CD4-positive, alpha-beta T cell treated with Interleukin-6 at 100 ng/mL for 8 hours (primary cell): ENCODE data around the gene KCNQ1.

Experiments used
- DNase-seq: peaks from one replicate; pipeline ENCODE4 v3.0.0-alpha.2; 2020; ENCODE audit warnings: mixed read lengths, low spot score

Gene KCNQ1

DNA sequence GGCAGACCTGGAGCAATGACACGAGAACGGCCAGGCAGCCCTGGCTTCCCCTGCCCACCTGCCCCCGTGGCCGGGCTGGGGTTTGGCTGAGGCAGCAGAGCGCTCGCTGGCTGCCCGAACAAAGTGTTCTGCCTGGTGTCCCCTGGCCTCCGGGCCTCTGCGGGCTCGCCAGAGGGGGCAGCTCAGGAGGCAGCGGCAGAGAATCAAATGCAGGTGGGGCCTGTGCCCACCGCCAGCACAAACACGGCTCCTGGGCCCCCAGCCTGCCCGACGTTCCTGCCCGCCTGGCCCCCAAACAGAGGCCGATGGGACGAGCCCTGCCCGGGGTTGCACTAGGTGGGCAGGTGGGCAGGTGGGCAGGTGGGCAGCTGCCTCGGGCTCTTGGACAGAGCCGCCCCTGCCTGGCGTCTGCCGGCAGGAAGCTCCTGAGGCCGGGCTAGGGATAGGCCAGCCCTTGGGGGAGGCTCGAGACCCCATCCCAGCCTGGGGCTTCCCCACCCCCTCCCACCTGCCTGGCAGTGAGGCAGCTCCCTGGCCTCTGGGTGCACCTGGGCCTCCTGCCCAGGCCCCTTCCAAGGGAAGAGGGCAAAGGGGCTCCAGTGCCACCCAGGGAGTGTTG is 394.0 kb downstream of the KCNQ1 start:
- no peak for DNase-seq

DNA sequence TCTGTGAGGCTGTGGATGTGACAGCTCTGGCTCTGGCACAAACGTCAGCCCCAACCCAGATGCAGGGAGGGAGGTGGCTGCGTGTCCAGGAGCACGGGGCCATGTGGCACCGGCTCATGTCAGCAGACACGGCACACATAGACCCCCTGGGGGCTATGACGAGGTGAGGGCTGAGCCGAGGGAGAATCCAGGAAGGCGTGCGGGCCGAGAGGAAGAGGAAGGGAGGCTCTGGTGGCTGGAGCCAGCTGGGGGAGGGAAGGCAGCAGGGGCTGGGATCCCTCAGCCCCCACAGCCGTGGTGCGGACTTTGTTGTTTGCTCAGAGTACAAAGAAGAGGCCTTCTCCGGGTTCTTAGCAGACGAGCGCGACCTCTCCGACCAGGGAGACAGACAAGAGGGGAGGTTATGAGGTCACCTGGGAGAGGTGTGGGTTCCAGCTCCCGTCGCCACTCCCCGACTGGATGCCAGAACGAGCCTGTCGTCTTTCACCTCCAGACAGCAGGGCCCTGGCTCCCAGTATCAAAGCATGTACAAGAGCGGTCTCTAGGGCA is 394.7 kb downstream of the KCNQ1 start:
- DNase-seq = no peak

DNA sequence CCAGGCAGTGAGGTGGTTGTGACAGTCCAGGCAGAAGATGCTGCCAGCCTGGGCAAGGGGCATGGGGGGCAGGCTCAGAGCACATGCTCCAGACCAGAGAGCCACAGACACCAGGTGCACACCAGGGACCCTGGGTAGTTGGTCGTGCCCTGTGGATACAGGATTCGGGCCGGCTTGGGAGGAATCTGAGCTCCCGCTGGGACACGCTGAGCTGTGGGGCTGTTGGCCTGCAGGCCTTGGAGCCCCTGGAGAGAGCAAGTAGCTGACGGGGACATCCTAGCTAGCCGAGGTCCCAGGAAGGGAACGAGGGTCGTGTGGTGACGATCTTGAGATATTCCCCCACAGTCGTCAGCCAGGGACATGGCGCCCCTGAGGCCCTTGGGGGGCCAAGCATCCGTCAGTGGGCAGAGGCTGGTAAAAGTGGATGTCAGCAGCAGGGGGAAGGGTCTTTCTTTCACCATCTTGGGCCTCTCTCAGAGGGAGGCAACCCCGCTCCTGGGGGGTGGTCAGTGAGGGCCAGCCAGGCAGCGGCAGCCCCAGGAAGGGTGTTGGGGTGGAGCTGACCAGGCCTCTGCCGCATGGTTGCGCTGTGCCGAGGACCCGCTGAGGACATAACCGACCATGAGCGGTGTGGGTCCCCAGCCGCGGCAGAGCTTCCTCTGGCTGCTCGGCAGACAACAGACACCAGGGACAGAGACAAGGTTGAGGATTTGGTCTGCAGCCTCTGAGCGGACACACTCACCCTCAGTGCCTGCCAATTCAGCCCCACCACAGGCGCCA is 396.8 kb downstream of the KCNQ1 start:
- no peak for DNase-seq

DNA sequence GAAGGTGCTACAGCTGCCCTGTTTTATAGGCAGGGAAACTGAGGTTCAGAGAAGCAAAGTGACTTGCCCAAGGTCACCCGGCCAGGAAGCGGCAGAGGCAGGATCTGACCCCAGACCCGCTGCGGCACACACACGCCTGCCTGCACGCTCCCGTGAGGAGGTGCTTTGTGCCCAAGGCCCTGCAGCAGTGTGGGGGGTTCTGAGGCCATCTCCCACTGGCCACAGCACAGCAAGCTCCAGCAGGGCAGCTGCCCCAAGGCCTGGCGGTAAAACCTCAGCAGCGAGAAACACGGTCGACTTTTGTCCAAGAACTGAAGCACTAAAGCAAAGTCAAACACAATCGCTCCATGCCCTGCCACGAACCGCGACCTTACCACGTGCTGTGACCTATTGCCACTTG is 398.1 kb downstream of the KCNQ1 start:
- no peak for DNase-seq

DNA sequence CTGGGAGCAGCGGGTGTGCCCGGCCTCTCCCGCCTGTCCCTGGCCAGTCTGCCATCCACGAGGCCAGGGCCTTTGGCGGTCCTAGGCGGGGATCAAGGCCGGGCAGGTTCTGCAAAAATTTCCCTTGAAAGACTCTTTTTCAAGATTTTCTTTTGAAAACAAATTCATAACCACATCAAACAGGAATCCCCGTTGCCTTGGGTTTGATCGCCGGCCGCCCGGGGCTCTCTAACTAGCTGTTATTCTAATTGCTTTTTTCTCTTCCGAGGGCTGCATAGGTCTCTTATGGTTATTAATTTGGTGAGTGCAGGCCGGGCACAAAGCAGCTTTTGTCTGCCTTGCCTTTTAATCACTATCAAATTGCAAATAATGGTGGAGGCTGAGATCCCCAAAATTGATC is 398.7 kb downstream of the KCNQ1 start:
- DNase-seq = no peak

DNA sequence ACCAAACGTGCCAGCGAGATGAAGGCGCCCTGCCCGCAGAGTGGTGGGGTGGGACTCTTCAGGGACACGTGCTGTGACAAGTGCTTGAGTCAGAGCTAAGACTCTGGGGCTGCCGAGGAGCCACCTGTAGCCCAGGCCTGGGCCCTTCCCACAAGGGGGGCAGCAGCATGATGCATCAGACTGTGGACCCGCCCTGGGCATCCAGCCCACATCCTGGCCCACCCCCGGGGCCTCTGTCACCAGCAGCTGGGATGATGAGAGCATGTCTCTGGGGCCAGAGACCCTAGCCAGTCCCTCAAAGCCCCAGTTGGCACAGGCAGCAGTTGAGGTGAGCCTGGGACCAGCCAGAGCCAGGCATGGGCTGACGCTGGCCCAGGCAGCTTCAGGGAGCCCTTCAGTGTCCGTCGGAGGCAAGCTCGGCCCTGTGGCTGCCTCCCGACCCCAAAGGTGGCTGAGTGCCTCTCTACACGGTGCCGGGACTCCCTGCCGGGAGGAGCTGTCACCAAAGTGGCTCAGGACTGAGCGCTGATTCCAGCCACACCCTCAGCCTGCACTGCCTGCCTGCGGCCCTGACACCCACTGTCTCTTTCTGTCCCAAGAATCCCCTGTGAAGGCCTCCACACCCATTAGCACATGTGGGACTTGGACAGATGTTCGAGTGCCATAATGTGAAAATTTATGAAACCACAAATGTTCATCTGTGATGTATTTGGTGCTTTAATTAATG is 399.5 kb downstream of the KCNQ1 start:
- no peak for DNase-seq

DNA sequence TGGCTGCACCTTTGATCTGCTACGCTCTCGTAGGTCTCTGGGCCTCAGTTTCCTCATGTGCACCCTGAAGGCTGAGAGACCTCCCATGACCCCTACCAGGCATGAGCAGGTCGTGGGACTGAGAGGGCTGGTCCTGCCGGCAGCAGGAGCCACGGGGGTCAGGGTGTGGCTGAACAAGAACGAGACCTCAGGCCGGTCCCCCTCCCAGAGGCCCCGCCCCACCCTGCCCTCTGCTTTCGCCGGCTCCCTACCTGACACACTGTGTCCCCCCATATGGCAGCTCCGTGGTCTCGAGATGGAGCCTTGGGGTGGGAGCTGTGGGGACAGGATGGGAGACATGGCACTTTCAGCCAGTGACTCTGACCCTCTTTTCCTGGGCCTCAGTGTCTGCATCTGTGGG is 400.2 kb downstream of the KCNQ1 start:
- DNase-seq = no peak

DNA sequence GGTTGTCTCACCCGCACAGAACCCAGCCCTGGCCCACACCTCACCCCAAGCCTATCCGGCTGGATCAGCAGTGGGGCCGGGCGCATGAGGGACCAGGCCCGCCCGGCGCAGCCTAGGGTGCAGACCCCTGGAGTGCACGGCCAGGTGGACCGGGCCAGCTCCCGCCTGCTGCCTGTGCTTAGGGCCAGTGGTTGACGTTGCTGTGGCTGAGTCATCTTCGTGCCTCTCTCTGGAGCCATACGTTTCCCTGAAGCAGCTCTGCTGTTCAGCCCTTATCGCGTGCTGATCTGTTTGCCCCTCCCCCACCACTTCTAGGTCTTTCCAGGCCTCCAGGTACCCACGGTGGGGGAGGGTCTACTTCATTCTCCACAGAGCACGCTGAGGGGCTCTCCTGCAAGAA is 401.2 kb downstream of the KCNQ1 start:
- no peak for DNase-seq

DNA sequence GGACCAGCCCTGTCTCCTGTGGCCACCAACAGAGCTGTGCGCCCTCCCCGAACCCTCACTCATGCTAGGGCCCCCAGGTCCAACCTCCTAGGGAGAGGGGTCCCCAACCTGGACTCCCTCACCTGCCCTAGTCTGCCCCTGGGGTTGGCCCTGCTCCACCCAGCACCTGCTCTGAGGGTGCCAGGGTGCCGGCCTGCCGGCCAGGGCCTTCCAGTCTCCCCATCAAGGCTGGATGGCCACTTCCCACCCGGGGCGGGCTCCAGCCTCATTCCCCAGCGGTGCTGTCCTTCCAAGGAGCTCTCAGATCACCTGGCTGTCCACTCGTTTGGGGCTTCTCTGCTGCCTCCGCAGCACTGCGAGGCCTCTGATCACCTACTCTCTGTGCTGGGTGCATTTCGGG is 401.7 kb downstream of the KCNQ1 start:
- DNase-seq = no peak

DNA sequence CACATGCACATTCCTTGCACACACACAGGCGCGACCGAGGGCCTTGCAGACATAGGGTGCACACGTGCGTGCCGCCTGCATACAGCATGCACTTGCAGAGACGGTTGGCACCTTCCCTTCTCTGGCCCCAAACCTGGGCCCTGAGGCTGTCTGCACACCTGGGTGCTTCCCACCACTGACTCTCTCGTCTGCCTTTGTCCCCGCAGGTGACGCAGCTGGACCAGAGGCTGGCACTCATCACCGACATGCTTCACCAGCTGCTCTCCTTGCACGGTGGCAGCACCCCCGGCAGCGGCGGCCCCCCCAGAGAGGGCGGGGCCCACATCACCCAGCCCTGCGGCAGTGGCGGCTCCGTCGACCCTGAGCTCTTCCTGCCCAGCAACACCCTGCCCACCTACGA is 402.8 kb downstream of the KCNQ1 start:
- no peak for DNase-seq

DNA sequence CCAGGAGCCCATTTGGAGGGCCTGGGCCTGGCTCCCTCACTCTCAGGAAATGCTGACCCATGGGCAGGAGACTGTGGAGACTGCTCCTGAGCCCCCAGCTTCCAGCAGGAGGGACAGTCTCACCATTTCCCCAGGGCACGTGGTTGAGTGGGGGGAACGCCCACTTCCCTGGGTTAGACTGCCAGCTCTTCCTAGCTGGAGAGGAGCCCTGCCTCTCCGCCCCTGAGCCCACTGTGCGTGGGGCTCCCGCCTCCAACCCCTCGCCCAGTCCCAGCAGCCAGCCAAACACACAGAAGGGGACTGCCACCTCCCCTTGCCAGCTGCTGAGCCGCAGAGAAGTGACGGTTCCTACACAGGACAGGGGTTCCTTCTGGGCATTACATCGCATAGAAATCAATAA is 403.7 kb downstream of the KCNQ1 start:
- DNase-seq = no peak

DNA sequence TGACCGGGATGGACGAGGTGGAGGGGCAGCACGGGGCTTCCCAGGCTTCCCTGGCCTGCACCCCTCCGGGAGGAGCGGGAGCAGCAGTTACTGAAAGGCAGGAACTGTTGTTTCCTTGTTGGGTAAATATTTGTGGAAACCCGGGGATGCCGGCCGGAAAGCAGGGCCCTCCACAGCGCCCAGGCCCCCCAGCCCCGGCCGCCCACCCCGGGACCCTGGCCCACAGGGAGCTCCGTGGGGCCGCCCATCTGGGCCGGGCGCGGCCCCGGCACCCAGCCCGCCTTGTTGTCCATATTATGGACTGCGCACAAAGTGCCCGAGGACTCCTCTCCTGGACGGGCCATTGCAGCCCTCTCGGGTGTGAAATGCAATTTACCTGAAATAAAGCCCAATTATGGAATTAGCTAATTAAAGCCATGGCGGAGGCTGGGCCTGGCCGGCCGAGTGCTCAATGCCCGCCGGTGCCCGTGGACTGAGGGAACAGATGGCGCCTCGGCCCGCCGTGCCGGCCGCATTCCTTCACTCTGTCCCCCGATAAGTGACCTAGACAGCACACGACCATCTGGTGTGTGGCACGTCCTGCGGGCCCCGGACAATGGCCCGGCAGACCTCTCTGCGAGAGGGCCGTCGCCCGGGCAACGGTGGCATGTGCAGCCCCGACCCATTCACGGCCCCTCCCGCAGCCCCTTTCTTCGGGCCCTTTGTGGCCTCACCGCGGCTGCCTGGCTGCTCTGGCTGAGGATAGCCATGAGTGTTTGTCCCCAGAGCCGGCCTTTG is 405.4 kb downstream of the KCNQ1 start:
- no peak for DNase-seq

DNA sequence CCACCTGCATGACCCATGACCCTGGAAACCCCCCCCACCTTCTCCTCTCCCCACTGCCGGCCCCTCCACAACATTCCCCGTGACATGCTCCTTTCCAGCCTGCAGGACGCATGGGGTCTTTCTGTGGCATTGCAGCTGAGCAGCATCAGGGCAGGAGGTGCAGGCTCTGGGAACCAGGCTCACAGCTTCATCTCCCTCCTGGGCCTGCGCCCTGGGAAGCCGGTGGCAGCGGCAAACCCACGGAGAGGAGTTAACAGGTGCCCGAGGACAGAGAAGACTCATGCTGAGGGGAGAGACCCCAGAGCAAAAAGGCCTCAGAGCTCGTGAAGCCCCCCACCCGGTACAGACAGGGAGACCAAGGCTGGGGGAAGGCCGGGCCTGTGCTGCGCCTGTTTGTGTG is 408.6 kb downstream of the KCNQ1 start:
- DNase-seq = no peak

DNA sequence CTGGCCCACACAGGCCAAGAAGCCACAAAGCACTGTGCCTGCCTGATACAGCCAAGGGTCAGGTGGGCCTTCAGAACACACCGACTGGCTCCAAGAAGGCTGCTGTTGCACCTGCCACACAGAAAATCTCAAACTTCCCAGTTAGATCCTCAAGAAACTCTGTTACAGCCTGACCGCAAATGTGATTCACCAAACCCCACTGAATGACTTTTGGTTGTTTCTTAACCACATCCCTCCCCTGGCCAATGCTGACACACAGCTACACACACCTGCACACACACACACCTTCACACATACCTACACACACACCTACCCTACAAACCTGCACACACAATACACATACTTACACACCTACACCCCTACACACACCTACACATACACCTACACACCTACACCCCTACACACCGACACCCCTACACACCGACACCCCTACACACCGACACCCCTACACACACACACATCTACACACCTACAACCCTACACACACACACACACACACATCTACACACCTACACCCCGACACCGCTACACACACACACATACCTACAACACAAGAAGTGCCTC is 409.3 kb downstream of the KCNQ1 start:
- DNase-seq = no peak

DNA sequence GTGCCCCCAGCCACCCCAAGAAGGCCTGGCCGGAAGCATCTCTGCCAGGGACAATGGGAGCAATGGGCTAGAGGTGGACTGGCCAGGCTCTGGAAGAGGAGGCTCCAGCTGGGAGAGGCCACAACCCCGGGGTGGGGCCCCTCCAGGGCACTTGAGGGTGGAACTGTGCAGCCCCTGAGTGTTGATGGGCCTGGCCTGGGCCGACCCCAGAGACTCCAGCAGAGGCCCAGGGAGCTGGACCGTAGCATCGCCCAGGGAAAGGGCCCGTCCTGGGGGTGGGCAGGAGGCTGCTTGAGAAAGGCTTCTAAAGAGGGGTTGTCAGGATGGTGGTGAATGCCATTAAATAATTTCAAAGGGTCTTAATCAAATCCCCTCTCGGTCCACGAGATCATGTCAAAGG is 410.4 kb downstream of the KCNQ1 start:
- DNase-seq = no peak

DNA sequence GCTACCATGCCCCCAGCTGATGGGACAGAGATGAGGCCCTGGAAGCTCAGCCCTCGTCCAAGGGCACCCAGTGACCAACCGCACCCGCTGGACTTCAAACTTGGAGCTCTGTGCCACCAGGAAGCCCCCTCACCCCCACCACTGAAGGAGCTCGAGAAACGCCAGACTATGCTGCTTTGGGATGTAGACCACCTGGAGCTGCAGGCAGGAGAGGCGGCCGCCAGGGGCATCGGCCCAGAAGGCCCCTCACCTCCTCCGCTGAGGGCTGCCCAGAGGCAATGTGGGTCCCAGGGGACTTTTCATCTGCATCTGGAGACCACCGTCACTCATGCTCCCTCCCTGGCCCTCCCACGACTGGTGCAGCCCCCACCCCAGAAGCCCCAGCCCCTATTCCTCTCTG is 412.5 kb downstream of the KCNQ1 start:
- DNase-seq = no peak

DNA sequence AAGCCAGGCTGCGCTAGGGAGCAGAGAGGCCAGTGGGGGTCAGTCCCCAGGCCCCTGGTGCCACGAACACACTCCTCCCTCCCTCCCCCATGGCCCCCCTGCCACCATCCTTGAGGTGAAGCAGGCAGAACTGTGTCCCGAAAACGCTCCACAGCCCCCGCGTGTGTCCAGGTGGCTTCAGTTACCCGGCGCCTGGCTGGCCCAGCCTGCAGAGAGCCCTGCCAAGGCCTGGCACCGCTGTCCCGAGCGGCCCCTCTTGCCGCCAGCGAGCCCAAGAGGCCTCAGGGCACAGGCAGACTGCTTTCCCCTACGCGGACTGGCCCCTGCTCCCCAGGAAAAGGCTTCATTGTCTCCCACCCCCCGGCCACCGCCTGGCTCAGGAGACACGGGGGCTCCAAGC is 413.1 kb downstream of the KCNQ1 start:
- no peak for DNase-seq

DNA sequence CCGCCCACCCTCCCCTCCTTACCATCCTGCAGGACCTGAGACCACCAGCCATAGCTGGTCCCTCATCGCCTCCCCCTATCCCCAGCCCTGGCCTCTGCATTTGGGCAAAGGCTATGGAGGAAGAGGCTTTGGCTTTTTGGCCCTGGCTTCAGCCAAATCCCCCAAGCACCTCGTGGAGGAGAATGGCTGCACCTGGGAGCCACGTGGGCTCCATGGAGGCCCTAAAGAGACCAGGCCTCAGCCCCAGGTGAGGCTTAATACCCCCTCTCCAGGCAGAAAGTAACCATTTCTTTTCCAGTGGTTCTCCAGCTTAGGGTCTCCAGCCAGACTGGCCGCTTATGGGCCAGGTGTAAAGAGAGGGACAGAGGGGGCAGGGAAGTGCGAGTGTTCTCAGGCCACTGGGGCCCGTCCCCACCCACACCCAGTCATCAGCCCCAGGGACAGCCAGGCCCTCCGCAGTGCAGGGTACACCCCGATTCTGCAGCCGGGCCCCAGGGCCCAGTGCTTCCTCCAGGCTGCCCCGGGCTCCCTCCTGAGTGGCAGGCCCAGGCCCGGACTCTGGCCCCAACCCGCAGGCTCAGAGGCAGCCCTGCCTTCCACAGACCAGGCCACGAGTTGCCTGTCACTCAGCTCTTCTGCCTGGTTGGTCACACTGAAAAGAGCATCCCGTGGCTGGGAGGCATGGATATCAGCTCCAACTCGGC is 414.3 kb downstream of the KCNQ1 start:
- no peak for DNase-seq

DNA sequence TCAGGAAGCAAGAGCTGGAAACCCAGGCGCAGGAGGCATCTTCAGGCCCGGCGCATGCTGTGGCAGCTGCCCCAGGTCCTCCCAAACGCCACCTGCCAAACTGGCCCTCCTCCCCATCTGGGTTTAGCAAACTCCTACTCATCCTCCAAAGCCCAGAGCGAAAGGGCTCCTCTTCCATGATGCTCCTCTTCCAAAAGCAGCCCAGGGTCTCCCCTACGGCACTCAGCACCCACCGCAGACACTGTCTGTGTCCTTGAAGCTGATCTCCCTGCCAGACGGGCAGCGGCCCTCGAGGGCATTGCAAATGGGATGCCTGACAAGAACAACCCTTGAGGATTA is 414.9 kb downstream of the KCNQ1 start:
- DNase-seq = no peak

DNA sequence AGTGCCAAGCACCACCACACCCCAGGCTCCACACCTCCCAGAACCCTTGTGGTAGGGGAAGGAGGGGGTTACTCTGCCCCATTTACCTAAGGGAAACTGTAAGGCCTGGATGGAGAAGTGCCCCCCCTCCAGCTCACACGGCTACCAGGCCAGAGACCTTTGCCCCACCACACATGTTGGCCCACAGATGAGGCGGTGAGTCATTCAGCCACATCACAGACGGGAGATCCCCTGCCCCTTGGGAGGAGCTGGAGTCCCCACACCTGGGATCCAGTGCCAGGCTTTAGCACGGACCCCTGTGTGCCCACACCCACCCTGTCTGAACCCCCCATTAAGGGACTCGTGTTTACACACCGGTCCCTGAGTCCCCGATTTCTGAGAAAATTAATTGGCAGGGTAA is 415.8 kb downstream of the KCNQ1 start:
- DNase-seq = no peak
